HTERT RPE-1 (cell line): Measurements from ENCODE around the gene TCHP.
"Not testable (repeated sequence)": the region's sequence is repeated elsewhere in the genome, so short reads cannot be mapped to it uniquely, and the experiment has no call there.

Source experiments
- in situ Hi-C: fragments of 300-500 bp; cut with MboI; formaldehyde crosslinking; loops from 4 replicates; pipeline ENCODE4 v1.14.3; 2020; ENCODE audit warnings: low sequenced_read_pairs

TCHP gene, protein sequence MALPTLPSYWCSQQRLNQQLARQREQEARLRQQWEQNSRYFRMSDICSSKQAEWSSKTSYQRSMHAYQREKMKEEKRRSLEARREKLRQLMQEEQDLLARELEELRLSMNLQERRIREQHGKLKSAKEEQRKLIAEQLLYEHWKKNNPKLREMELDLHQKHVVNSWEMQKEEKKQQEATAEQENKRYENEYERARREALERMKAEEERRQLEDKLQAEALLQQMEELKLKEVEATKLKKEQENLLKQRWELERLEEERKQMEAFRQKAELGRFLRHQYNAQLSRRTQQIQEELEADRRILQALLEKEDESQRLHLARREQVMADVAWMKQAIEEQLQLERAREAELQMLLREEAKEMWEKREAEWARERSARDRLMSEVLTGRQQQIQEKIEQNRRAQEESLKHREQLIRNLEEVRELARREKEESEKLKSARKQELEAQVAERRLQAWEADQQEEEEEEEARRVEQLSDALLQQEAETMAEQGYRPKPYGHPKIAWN

DNA sequence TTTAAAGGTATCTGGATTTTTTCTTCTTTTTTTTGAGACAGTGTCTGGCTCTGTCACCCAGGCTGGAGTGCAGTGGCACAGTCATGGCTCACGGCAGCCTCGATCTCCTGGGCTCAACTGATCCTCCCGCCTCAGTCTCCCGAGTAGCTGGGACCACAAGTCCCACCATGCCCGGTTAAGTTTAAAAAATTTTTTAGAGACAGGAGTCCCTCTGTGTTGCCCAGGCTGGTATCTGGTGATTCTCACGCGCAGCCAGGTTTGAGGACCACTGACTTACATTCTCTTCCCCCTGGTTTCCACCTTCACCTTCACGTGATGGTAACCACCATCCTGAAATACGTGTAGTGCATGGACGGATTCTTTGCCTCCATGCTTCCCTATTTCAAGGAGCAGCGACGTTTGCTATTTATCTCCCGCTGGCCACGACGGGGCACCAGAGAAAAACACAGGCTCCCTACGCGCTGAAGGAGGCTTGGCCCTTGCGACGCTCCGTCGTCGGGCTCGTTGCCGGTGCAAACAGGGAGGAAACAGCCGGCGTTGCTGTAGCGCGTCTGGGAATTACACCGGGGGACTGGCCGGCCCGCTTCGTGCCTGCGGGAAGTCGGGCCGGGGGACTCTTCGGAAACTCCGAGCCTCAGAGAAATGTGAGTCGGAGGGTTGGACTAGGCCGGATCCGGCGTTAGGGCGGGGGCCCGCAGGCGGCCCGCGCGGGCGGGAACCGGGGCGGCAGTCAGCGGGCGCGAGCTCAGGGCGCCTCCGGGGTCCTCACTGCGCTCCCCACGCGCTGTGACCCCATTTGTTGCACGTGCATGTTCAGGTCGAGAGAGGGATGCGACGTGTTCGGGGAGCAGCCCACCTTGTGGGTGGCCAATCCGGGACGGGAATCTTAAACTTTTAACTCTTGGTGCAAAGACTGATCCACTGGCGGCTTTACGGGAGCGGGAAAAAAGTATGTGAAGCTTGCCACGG is at the start of gene TCHP:
TSS of gene TCHP (plus strand) at position 492 of the 969 bp plus-strand sequence. CDS start 2,753 bp downstream, outside the sequence.
- in situ Hi-C loops, result no loop called here

GRCh38 chr12:109850518-109850917 is 49.6 kb upstream of the TCHP start:
- in situ Hi-C loops, result not testable (repeated sequence)

DNA sequence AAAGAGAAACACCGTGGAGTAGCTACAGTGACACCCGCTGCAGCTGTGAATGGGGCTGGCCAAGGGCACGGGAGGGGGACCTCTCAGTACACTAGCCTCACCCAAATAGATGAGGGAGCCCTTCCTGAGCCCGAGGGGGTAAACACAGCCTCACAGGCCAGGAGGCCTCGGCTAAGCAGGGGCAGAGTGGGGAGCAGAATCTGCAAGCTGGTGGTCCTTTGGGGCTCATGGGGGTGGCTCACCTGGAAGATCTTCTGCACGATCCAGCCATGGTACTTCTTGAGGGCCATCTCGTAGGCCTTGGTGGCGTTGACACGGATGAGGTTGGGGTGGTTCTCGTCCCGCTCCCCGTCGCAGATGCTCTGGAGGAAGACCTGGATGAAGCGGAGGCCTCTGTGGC is 44.7 kb upstream of the TCHP start:
- in situ Hi-C loops, result no loop called here

- in situ Hi-C loops, result no loop called here
These were observed 42.4 kb upstream of the TCHP start for GRCh38 chr12:109857715-109858114.

DNA sequence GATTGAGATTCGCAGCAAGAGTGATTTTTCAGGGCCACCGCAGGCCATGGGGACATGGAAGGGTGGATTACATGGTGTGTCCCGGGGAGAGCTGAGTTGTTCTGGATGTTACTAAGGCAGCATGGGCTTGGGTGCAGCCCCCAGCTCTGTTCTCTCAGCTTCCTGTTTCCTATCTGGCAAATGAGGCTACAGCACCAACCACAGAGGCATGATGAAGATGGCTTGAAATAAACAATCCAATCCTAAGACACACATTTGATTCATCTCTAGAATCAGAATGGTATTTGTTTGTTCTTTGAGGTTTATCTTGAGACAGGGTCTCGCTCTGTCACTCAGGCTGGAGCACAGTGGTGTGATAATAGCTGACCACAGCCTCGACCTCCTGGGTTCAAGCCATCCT is 41.3 kb upstream of the TCHP start:
- in situ Hi-C loops, result no loop called here

GRCh38 chr12:109860977-109861376 is 39.1 kb upstream of the TCHP start:
- in situ Hi-C loops, result no loop called here

GRCh38 chr12:109861689-109862314 is 38.3 kb upstream of the TCHP start:
- in situ Hi-C loops, result no loop called here

DNA sequence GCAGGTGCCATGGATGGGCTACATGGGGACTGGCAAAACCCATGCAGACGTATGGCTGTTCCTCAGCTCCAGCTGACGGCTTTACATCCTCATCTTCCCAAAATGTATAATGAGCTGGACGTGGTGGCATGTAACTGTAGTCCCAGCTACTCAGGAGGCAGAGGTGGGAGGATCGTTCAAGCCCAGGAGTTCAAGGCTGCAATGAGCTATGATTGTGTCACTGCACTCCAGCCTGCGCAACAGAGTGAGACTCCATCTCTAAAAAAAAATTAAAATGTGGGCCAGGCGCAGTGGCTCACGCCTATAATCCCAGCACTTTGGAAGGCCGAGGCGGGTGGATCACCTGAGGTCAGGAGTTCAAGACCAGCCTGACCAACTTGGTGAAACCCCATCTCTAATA is 37.6 kb upstream of the TCHP start:
- in situ Hi-C loops, result not testable (repeated sequence)

DNA sequence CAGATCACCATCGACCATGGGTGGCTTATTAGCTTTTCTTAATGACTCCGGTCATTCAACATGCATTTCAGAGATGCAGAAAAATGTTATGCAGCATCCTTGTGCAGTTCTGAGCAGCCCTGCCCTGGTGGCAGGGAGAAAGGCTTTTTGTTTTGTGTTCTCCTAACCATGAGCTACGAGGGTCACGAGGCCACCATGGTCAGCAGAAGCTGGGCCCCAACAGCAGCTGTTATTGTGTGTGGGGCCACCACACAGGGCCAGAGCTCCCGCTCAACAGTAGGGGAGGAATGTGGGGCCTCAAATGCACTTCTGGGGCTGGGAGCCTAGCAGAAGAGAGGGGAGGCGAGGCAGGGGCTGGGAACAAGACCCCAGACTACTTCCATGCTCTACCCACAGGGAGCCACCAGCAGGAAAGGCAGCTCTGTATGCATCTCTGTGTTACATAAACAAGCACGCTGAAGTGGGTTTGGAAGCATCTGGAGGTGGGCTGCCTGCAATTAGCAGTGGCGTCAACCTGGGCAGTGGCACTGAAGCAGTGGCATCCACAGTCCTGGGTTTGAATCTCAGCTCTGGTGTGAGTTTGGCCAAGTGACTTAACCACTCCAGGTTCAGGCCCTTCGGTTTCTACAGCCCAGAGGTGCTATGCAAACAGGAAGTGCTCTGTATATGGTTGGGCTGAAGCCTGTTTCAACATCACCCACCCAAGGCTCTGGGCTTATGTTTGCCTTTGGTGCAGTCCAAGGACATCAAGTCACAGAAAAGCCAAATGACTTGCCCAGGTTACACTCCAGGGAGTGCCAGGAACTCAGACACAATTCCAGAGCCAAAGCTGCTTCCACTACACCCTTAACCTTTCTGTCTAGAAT is 36.0 kb upstream of the TCHP start:
- in situ Hi-C loops, result no loop called here

DNA sequence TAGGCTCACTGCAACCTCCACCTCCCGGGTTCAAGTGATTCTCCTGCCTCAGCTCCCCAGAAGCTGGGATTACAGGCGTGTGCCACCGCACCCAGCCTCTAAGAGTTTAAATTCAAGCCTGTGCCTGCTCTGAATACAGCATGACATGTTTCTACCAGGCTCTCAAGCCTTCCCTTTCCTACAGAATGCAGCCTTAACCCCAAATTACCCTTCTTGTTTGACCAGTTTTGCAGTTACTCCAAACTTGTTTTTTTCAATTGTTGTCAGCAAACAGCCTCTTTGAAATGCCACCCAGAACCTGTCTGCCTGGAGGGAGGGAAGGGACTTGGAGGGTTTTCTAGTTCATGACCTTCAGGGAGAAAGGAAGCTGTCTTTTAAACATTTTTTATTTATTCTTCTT is 35.2 kb upstream of the TCHP start:
- in situ Hi-C loops, result no loop called here

- in situ Hi-C loops, result no loop called here
These were observed 31.7 kb upstream of the TCHP start for GRCh38 chr12:109868182-109869051.

DNA sequence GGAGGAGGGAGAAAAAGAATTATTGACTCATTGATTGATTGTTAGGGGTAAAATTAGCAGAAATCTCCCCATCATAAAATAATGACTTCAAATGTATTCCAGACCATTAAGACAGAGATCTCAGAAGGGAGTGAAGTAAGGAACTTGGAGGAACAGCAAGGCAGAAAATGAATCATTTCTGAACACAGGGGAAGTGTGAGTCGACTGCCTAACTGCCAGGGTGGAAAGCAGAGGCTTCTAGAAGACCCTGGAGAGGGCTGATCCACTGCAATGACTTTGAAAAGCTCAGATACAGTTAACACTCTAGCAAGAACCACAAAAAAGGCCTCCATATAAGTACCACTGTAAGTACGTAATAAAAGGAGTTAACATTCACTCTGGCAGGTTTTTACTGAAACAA is 29.4 kb upstream of the TCHP start:
- in situ Hi-C loops, result no loop called here

DNA sequence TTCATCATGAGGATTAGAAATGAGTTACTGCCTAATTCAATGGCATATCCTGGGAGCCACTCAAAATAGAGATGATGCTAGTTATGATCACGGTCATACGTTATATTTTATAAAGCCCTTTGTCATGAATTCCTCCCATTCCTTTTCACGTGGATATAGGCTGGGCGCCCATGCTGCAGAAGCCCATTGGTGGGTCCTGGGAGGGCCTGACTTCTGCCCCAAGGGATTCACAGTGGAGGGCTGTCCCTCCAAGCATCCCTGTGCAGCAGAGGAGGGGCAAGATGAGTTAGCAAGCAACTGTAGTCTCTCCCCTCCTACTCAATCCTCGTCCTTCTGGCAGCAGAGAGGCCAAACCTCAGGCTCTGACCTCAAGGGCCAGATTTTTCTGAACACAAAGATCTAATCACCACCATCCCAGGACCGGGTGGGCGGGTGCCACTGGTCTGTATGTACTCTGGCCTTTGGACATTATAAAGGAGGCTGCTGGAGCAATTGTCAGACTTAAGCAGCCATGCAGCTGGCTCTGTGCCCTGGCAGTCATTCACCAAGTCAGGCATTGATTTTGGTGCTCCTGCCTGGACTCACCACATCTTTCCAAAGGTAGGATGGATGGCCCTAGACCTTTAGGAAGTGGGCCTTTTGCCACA is 28.3 kb upstream of the TCHP start:
- in situ Hi-C loops, result no loop called here

DNA sequence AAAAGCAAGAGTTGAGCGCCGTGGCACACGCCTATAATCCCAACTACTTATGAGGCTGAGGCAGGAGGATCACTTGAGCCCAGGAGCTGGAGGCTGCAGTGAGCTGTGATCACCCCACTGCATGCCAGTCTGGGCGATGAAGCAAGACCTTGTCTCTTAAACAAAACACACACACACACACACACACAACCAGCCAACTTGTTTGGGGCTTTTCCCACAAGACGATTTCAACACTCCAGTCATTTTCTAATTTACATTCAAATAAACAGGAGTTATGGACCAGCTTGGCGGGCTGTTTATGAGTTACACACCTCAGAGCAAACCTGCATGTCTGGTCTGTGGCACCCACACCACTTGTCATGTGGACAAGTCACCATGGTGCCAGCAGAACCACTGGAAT is 26.4 kb upstream of the TCHP start:
- in situ Hi-C loops, result no loop called here

- in situ Hi-C loops, result no loop called here
These were observed 24.4 kb upstream of the TCHP start for GRCh38 chr12:109875572-109876131.

GRCh38 chr12:109876406-109876805 is 23.7 kb upstream of the TCHP start:
- in situ Hi-C loops, result no loop called here

DNA sequence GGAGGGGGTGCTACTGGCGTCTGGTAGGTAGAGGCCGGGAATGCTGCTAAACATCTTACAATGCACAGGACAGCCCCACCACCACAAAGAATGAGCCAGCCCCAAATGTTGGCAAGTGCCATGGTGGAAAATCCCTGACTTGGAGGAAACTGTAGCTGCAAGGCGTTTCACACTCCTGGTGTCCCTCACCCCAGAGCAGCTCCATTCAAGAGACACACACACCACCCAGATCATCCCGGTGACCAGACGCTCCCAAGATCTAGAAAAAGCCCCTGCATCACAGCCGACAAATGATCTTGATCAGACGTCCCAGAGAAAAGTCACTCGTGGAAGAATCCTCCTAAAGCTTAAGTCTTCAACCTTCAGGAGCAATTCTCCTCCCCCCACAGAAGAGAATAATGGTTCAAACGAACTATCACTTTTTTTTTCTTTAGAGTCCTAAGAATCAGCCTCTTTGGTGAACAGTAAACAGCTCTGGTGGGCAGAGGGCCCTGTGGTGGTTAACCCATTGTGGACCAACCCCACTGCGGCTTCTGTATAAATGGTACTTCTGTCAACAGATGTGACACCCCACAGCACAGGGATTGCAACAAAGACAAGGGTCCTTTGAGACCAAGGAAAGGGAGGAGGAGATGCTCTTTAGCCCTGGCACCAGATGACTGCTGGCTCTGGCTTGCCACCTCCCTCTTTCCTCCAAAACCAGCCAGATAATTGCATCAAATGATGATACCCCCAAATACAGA is 22.4 kb upstream of the TCHP start:
- in situ Hi-C loops, result no loop called here

- in situ Hi-C loops, result no loop called here
These were observed 21.8 kb upstream of the TCHP start for GRCh38 chr12:109878247-109878625.
